Smooth muscle cell (in vitro differentiated cells): ENCODE results near the gene CBARP. TPM values are rescaled to one million over a fixed set of nuclear protein-coding genes. Genes with fewer than 3 reads are reported as not detected.

ENCODE experiments used
- DNase-seq: peaks from one replicate; lab custom pipeline; 2025; ENCODE audit not compliant: unreplicated experiment; lab: John Stamatoyannopoulos, UW
- H2AFZ ChIP-seq: fragments of 200-600 bp; sonication (generic); 2 replicates; pipeline ENCODE4 v1.6.0; 2016; ENCODE audit warnings: antibody characterized with exemption, low read depth, mild to moderate bottlenecking
- H3F3A ChIP-seq: fragments of 200-600 bp; sonication (generic); 2 replicates; pipeline ENCODE4 v1.6.0; 2017; ENCODE audit warnings: antibody characterized with exemption, low read depth
- H3K27ac ChIP-seq: fragments of 200-600 bp; sonication (generic); 2 replicates; pipeline ENCODE4 v1.5.1; 2016; ENCODE audit warnings: low read depth, mild to moderate bottlenecking
- H3K27me3 ChIP-seq: fragments of 200-600 bp; sonication (generic); 2 replicates; pipeline ENCODE4 v1.6.1; 2016; ENCODE audit warnings: low read depth, mild to moderate bottlenecking
- H3K36me3 ChIP-seq: fragments of 200-600 bp; sonication (generic); 2 replicates; pipeline ENCODE4 v1.5.1; 2016; ENCODE audit warnings: low read depth
- H3K4me1 ChIP-seq: fragments of 200-600 bp; sonication (generic); 2 replicates; pipeline ENCODE4 v1.5.1; 2016; ENCODE audit warnings: low read depth
- H3K4me2 ChIP-seq: fragments of 200-600 bp; sonication (generic); 2 replicates; pipeline ENCODE4 v1.6.0; 2016; ENCODE audit warnings: mild to moderate bottlenecking
- H3K4me3 ChIP-seq: fragments of 200-600 bp; sonication (generic); 2 replicates; pipeline ENCODE4 v1.5.1; 2016; ENCODE audit warnings: mild to moderate bottlenecking
- H3K79me2 ChIP-seq: fragments of 200-600 bp; sonication (generic); 2 replicates; pipeline ENCODE4 v1.6.0; 2016; ENCODE audit warnings: low read depth, mild to moderate bottlenecking
- H3K9ac ChIP-seq: fragments of 200-600 bp; sonication (generic); 2 replicates; pipeline ENCODE4 v1.6.0; 2016; ENCODE audit warnings: low read depth
- H3K9me3 ChIP-seq: fragments of 200-600 bp; sonication (generic); replicated peaks from 2 replicates; pipeline ENCODE4 v1.5.1; 2016; ENCODE audit warnings: low read depth
- H4K20me1 ChIP-seq: fragments of 200-600 bp; sonication (generic); 2 replicates; pipeline ENCODE4 v1.6.0; 2016; ENCODE audit warnings: low read depth
- CTCF ChIP-seq: fragments of 200-600 bp; sonication (generic); IDR thresholded peaks from 2 replicates; pipeline ENCODE4 v1.5.1; 2017; ENCODE audit warnings: borderline replicate concordance, mild to moderate bottlenecking, antibody characterized with exemption; ENCODE audit not compliant: insufficient read depth, poor library complexity, severe bottlenecking
- WGBS: methylation state at CpG from one replicate; pipeline ENCODE4 v1.1.7; 2016; ENCODE audit warnings: low lambda C conversion rate; 5-methylcytosine and 5-hydroxymethylcytosine counted together
- polyA plus RNA-seq: library from polyadenylated mRNA; unstranded; fragments of >200 nt; fragmentation: Nextera tagmentation; extraction: Ambion mirVana; gene quantifications from 2 replicates; pipeline ENCODE4 v1.2.1, GENCODE V29; 2016
- total RNA-seq: library from RNA; depleted of rRNA; stranded (reverse); fragments of >200 nt; gene quantifications from 2 replicates; pipeline ENCODE4 v1.2.3, GENCODE V29; 2014

Gene CBARP
- total and polyA plus RNA-seq, 2 experiments from 2014 or later, result 2.7 to 10.5 TPM

- 91% methylated on average over 12 of the region's 12 CpGs for WGBS
- H3K36me3 ChIP-seq, result no peaks in the 10 kb centered on the region
- no peak overlapping the region for H3K4me3 ChIP-seq
- H3K27ac ChIP-seq, result no peak overlapping the region
- no peak overlapping the region for H3K4me2 ChIP-seq
- H3K4me1 ChIP-seq, result peaks cover 19% of the 10 kb centered on the region
- H2AFZ ChIP-seq, result no peak overlapping the region
- no peak for DNase-seq
- H4K20me1 ChIP-seq, result peaks cover 21% of the 10 kb centered on the region
- no peaks in the 10 kb centered on the region for H3K9me3 ChIP-seq
- peaks cover 33% of the 10 kb centered on the region for H3K79me2 ChIP-seq
- H3F3A ChIP-seq, result peaks cover 20% of the 10 kb centered on the region
- no peak for TF ChIP-seq CTCF
- H3K27me3 ChIP-seq, result no peaks in the 10 kb centered on the region
- H3K9ac ChIP-seq, result no peak overlapping the region
These were observed 40.3 kb upstream of the CBARP start for GRCh38 chr19:1278074-1278473.

- no peaks in the 10 kb centered on the region for H3K27me3 ChIP-seq
- H3K9me3 ChIP-seq, result no peaks in the 10 kb centered on the region
- H3K4me2 ChIP-seq, result peak overlapping the region; percentile 99
- no peak overlapping the region for H3K4me3 ChIP-seq
- peaks cover 19% of the 10 kb centered on the region for H3K4me1 ChIP-seq
- no peak for DNase-seq
- no peak overlapping the region for H2AFZ ChIP-seq
- H3K9ac ChIP-seq, result no peak overlapping the region
- H3F3A ChIP-seq, result peaks cover 30% of the 10 kb centered on the region
- peaks cover 31% of the 10 kb centered on the region for H4K20me1 ChIP-seq
- 96% methylated on average over 15 of the region's 15 CpGs for WGBS
- H3K36me3 ChIP-seq, result peaks cover 8% of the 10 kb centered on the region
- H3K79me2 ChIP-seq, result peaks cover 43% of the 10 kb centered on the region
- no peak for TF ChIP-seq CTCF
- H3K27ac ChIP-seq, result no peak overlapping the region
These were observed 39.3 kb upstream of the CBARP start for GRCh38 chr19:1277061-1277460.

GRCh38 chr19:1276628-1277022 lies 38.8 kb upstream of the CBARP start:
- Histone ChIP-seq H3K4me3 (peak overlapping the region; percentile 69), H3K9ac (peak overlapping the region; percentile 88)

More at GRCh38 chr19:1276628-1277022, 38.8 kb upstream of the CBARP start:
- H3K9me3 ChIP-seq, result no peaks in the 10 kb centered on the region
- H3K36me3 ChIP-seq, result peaks cover 8% of the 10 kb centered on the region
- no peaks in the 10 kb centered on the region for H3K27me3 ChIP-seq
- peak overlapping the region; percentile 96 for H3K27ac ChIP-seq
- H3F3A ChIP-seq, result peaks cover 30% of the 10 kb centered on the region
- H2AFZ ChIP-seq, result no peak overlapping the region
- no peak for DNase-seq
- H3K79me2 ChIP-seq, result peaks cover 47% of the 10 kb centered on the region
- H3K4me1 ChIP-seq, result peaks cover 19% of the 10 kb centered on the region
- H4K20me1 ChIP-seq, result peaks cover 36% of the 10 kb centered on the region
- WGBS, result 85% methylated on average over 10 of the region's 10 CpGs
- no peak for TF ChIP-seq CTCF
- H3K4me2 ChIP-seq, result peak overlapping the region; percentile 99
